Astrocyte of the cerebellum (primary cell): Measurements from ENCODE around the gene C22orf23.
"Not testable (repeated sequence)": the region's sequence is repeated elsewhere in the genome, so short reads cannot be mapped to it uniquely, and the experiment has no call there.

Source experiments
- DNase-seq: peaks from one replicate; pipeline ENCODE4 v3.0.0-alpha.2; 2011; ENCODE audit warnings: low read depth
- H3K4me3 ChIP-seq: 2 replicates; pipeline ENCODE4 v1.5.1; 2011; ENCODE audit warnings: mild to moderate bottlenecking, low read depth, low read length, moderate library complexity
- CTCF ChIP-seq: IDR thresholded peaks from 2 replicates; pipeline ENCODE4 v1.5.1; 2012; ENCODE audit warnings: low read length, low read depth, moderate library complexity, mild to moderate bottlenecking; ENCODE audit errors: missing control alignments
- in situ Hi-C: cut with HindIII; loops from 2 replicates; pipeline ENCODE4 v1.10.0; 2017; ENCODE audit warnings: low sequenced_read_pairs

C22orf23 gene

GRCh38 chr22:37954686-37955085 is 1.3 kb upstream of the C22orf23 start:
- no peak for TF ChIP-seq CTCF
- H3K4me3 ChIP-seq: peak overlapping the region; percentile 94
- no peak for DNase-seq
- in situ Hi-C loops: no loop called here

- TF ChIP-seq CTCF: no peak
- DNase-seq: no peak
- peak overlapping the region; percentile 94 for H3K4me3 ChIP-seq
- in situ Hi-C loops: no loop called here
Observed at GRCh38 chr22:37953062-37953436, 352 bp downstream of the C22orf23 start.

GRCh38 chr22:37952629-37953028 is 772 bp downstream of the C22orf23 start:
- peak overlapping the region; percentile 94 for H3K4me3 ChIP-seq
- in situ Hi-C loops, DNase-seq: not testable (repeated sequence)

- DNase-seq: no peak
- in situ Hi-C loops: no loop called here
- TF ChIP-seq CTCF: no peak
- H3K4me3 ChIP-seq: no peak overlapping the region
Observed at GRCh38 chr22:37951305-37951704, 2.1 kb downstream of the C22orf23 start.

- H3K4me3 ChIP-seq, DNase-seq, in situ Hi-C loops: not testable (repeated sequence)
Observed at GRCh38 chr22:37947142-37947795, 6.1 kb downstream of the C22orf23 start.

- H3K4me3 ChIP-seq, DNase-seq, in situ Hi-C loops: not testable (repeated sequence)
Observed at GRCh38 chr22:37944423-37944822, 9.0 kb downstream of the C22orf23 start.

- in situ Hi-C loops: no loop called here
- no peak for DNase-seq
- TF ChIP-seq CTCF: no peak
- H3K4me3 ChIP-seq: no peak overlapping the region
Observed at GRCh38 chr22:37943825-37944198, 9.6 kb downstream of the C22orf23 start.

GRCh38 chr22:37943136-37943824 is 10.1 kb downstream of the C22orf23 start:
- H3K4me3 ChIP-seq: no peak overlapping the region
- in situ Hi-C loops: no loop called here
- no peak for TF ChIP-seq CTCF
- no peak for DNase-seq
